Measurements from ENCODE around the gene PCLAF. TPM values are rescaled to one million over a fixed set of nuclear protein-coding genes. Genes with fewer than 3 reads are reported as not detected.

PCLAF gene
- total and polyA plus RNA-seq, 12 donors: 0.17 to 4.5 (median 0.67) TPM; not detected in 5

DNA sequence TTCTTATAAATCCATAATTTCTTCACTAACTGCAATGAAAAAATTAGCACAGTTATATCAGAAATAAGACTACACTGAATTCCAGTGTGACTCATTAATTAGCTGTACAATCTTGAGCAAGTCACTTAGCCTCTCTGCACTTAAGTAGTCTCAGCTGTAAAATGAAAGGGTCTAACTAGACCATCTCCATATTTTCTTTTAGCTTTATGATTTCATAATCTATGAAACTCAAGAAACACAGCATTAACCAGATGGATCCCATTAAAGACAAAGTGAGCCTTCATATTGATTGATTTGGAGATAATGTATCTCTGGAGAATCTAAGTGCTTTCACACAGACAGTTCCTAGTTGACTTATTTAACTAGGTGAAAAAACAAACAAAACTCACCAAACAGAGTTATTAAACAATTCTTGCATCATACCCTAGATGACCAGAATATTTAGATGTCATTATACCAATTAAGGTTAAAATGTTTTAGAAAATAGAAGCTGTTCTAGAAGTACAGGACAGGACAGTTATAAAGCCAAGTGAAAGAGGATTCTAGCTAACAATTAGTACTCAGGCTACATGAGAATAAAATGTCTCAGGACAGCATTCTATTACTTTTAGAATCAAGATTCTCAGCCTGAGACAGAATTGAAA, 36.5 kb downstream of the PCLAF start:
- Histone ChIP-seq H3K9me3 (no peaks in the 10 kb centered on the region), H3K27me3 (no peaks in the 10 kb centered on the region), H3K4me3 (no peak overlapping the region), H3K36me3 (peaks cover 0 to 42% (median 0%) of the 10 kb centered on the region in 9 donors), H3K27ac (no peak overlapping the region), H3K4me1 (peaks cover 0 to 25% (median 10%) of the 10 kb centered on the region in 9 donors)
- DNase-seq (no peak), ATAC-seq (no peak)
- intact Hi-C loops (cut with DNase I): no loop called here
- TF ChIP-seq, protein P1, sequence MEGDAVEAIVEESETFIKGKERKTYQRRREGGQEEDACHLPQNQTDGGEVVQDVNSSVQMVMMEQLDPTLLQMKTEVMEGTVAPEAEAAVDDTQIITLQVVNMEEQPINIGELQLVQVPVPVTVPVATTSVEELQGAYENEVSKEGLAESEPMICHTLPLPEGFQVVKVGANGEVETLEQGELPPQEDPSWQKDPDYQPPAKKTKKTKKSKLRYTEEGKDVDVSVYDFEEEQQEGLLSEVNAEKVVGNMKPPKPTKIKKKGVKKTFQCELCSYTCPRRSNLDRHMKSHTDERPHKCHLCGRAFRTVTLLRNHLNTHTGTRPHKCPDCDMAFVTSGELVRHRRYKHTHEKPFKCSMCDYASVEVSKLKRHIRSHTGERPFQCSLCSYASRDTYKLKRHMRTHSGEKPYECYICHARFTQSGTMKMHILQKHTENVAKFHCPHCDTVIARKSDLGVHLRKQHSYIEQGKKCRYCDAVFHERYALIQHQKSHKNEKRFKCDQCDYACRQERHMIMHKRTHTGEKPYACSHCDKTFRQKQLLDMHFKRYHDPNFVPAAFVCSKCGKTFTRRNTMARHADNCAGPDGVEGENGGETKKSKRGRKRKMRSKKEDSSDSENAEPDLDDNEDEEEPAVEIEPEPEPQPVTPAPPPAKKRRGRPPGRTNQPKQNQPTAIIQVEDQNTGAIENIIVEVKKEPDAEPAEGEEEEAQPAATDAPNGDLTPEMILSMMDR (IDR thresholded peaks at IDR 0.05): no peak

DNA sequence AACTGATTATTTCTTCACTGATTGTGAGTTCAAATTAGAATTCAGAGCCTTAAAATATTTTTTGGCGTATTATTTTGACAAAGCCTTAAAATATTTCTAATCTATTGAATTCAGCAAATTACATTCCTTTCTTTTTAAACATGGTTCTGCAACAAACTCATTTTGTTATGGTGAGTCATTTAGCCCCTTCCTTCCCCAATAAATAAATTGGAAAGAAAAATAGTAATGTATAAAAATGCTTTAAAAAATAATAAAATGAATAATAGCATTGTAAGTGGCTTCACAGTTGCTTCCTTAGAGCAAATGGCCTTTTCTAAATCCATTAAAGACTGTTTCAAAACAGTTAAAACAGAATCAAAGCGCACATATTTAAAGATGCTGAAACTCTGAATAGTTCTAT, 37.4 kb downstream of the PCLAF start:
- DNase-seq: no peak
- H3K9me3 ChIP-seq: no peaks in the 10 kb centered on the region
- no peak overlapping the region for H3K4me3 ChIP-seq
- H3K4me1 ChIP-seq: peaks cover 0 to 25% (median 6%) of the 10 kb centered on the region in 9 donors
- ATAC-seq: no peak
- TF ChIP-seq, protein P1 (IDR thresholded peaks at IDR 0.05): no peak
- no peaks in the 10 kb centered on the region for H3K27me3 ChIP-seq
- intact Hi-C loops (cut with DNase I): no loop called here
- no peak overlapping the region for H3K27ac ChIP-seq
- 93 to 95% methylated on average over 2 of the region's 2 CpGs for WGBS, 2 donors
- peaks cover 0 to 42% (median 0%) of the 10 kb centered on the region in 9 donors for H3K36me3 ChIP-seq

DNA sequence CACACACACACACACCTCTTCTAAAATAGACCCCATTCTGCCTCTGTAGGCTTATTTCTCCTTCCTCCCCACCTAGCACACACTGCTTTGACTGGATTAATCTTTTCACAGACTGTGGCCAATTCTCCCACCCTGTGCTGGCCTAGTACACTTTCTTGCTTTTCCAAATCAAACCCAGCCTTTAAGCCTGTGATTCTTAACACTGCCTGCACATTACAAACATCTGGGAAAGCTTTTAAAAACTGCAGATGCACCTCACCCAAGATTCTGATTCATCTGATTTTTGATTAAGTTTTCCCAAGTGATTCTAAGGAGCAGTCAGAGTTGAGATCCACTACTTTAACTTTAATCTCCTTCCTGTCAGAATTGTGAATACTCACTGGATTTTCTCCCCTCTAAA, 38.0 kb downstream of the PCLAF start:
- DNase-seq: no peak
- intact Hi-C loops (cut with DNase I): no loop called here
- H3K4me3 ChIP-seq: no peak overlapping the region
- no peaks in the 10 kb centered on the region for H3K27me3 ChIP-seq
- no peak overlapping the region for H3K27ac ChIP-seq
- H3K9me3 ChIP-seq: no peaks in the 10 kb centered on the region
- ATAC-seq: peak in 1 of 8 donors; percentile 25
- peaks cover 0 to 38% (median 0%) of the 10 kb centered on the region in 9 donors for H3K36me3 ChIP-seq
- peaks cover 0 to 25% (median 6%) of the 10 kb centered on the region in 9 donors for H3K4me1 ChIP-seq
- TF ChIP-seq, protein P1 (IDR thresholded peaks at IDR 0.05): no peak

DNA sequence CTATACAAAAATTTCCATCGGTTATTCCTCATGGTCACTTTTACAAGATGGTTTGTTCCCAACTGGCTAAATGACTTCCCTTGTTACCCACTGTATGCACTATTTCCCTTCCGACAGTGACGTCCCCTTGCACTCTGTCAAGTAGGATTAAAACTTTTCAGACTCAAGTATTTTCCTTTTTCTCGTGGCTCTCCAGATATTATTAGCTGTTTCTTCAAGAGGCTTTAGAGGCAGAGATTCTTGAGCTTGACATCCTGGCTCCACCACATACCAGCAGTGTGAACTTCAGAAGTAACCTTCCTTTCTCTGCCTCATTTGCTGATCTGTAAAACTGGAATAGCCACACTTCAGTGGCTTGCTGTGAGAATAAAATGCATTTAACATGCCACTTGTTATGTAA, 39.3 kb downstream of the PCLAF start:
- ATAC-seq: no peak
- Histone ChIP-seq H3K9me3 (no peaks in the 10 kb centered on the region), H3K4me3 (no peak overlapping the region), H3K27me3 (no peaks in the 10 kb centered on the region), H3K27ac (no peak overlapping the region), H3K36me3 (peaks cover 0 to 27% (median 0%) of the 10 kb centered on the region in 9 donors), H3K4me1 (peaks cover 0 to 25% (median 6%) of the 10 kb centered on the region in 9 donors)
- intact Hi-C loops (cut with DNase I): no loop called here
- TF ChIP-seq, protein P1 (IDR thresholded peaks at IDR 0.05): no peak
- 81 to 88% methylated on average over 4 of the region's 4 CpGs for WGBS, 2 donors
- no peak for DNase-seq

Data from heart right ventricle (tissue), 16 donors.